Measurements from ENCODE around the gene CDHR3.

DNA sequence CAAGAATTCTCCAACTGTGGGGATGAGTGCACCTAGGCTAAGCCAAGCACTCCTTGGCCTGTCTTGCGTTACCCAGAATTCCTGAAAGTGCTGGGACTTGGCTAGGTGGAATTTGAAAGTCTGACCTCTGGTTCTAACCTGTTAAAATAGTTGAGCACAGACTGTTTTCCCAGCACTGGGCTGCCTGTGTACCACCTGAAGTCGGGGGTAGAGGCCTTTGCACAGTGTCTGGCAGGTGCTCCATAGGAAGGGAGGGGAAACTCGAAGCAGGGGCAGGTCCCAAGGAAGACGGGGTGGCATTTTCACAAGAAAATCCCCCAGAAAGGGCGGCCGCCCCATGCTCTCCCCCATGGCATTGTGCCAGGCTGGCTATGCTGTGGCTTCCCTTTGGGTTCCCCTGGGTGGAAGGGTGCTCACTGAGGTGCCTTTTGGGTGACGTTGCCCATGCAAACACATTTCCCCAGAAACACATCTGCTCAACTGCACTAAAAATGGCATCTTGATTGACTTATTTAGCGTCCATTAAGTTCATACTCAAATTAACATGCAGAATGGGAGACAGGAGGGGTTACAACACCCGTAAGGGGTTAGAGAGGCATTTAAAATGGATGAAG lies 86.2 kb downstream of the CDHR3 start:
- TF ChIP-seq, protein P1, sequence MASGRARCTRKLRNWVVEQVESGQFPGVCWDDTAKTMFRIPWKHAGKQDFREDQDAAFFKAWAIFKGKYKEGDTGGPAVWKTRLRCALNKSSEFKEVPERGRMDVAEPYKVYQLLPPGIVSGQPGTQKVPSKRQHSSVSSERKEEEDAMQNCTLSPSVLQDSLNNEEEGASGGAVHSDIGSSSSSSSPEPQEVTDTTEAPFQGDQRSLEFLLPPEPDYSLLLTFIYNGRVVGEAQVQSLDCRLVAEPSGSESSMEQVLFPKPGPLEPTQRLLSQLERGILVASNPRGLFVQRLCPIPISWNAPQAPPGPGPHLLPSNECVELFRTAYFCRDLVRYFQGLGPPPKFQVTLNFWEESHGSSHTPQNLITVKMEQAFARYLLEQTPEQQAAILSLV (tag; IDR thresholded peaks at IDR 0.05), result no peak
- TF ChIP-seq TCF7 (IDR thresholded peaks at IDR 0.05; ENCODE audit: borderline replicate concordance) (no peak), PHF20 (IDR thresholded peaks at IDR 0.05; ENCODE audit: partially characterized antibody) (no peak), FOSL1 (tag; conservative IDR thresholded peaks at IDR 0.05) (no peak), ARHGAP35 (IDR thresholded peaks at IDR 0.05; ENCODE audit: partially characterized antibody) (no peak), SIN3A (IDR thresholded peaks at IDR 0.05; ENCODE audit: borderline replicate concordance in 2 of 2, control insufficient read depth in 1 of 2, low read depth in 2 of 2, low read length in 2 of 2) (no peak), ZZZ3 (IDR thresholded peaks at IDR 0.05) (no peak), MYNN (IDR thresholded peaks at IDR 0.05) (no peak), MYNN (CRISPR knock-in tag; IDR thresholded peaks at IDR 0.05) (no peak), GATA2 (CRISPR knock-in tag; IDR thresholded peaks at IDR 0.05) (no peak)
- TF ChIP-seq, protein P2, sequence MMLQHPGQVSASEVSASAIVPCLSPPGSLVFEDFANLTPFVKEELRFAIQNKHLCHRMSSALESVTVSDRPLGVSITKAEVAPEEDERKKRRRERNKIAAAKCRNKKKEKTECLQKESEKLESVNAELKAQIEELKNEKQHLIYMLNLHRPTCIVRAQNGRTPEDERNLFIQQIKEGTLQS (IDR thresholded peaks at IDR 0.05), result no peak
- TF ChIP-seq, protein P2 (CRISPR knock-in tag; conservative IDR thresholded peaks at IDR 0.05), result no peak
- TF ChIP-seq, protein P3, sequence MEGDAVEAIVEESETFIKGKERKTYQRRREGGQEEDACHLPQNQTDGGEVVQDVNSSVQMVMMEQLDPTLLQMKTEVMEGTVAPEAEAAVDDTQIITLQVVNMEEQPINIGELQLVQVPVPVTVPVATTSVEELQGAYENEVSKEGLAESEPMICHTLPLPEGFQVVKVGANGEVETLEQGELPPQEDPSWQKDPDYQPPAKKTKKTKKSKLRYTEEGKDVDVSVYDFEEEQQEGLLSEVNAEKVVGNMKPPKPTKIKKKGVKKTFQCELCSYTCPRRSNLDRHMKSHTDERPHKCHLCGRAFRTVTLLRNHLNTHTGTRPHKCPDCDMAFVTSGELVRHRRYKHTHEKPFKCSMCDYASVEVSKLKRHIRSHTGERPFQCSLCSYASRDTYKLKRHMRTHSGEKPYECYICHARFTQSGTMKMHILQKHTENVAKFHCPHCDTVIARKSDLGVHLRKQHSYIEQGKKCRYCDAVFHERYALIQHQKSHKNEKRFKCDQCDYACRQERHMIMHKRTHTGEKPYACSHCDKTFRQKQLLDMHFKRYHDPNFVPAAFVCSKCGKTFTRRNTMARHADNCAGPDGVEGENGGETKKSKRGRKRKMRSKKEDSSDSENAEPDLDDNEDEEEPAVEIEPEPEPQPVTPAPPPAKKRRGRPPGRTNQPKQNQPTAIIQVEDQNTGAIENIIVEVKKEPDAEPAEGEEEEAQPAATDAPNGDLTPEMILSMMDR (IDR thresholded peaks at IDR 0.05 in 2 of 3, conservative IDR thresholded peaks at IDR 0.05 in 1 of 3; ENCODE audit: insufficient read depth in 2 of 3, low read depth in 1 of 3, low read length in 3 of 3), result no peak
- TF ChIP-seq, protein P4, sequence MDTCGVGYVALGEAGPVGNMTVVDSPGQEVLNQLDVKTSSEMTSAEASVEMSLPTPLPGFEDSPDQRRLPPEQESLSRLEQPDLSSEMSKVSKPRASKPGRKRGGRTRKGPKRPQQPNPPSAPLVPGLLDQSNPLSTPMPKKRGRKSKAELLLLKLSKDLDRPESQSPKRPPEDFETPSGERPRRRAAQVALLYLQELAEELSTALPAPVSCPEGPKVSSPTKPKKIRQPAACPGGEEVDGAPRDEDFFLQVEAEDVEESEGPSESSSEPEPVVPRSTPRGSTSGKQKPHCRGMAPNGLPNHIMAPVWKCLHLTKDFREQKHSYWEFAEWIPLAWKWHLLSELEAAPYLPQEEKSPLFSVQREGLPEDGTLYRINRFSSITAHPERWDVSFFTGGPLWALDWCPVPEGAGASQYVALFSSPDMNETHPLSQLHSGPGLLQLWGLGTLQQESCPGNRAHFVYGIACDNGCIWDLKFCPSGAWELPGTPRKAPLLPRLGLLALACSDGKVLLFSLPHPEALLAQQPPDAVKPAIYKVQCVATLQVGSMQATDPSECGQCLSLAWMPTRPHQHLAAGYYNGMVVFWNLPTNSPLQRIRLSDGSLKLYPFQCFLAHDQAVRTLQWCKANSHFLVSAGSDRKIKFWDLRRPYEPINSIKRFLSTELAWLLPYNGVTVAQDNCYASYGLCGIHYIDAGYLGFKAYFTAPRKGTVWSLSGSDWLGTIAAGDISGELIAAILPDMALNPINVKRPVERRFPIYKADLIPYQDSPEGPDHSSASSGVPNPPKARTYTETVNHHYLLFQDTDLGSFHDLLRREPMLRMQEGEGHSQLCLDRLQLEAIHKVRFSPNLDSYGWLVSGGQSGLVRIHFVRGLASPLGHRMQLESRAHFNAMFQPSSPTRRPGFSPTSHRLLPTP (IDR thresholded peaks at IDR 0.05; ENCODE audit: borderline replicate concordance, extremely low read depth, insufficient read length), result no peak

All from K562 (cell line).